IMR-90 (cell line): ENCODE results near the gene GRN. TPM values are rescaled to one million over a fixed set of nuclear protein-coding genes. Genes with fewer than 3 reads are reported as not detected.
"Not testable (repeated sequence)": the region's sequence is repeated elsewhere in the genome, so short reads cannot be mapped to it uniquely, and the experiment has no call there.

ENCODE experiments used
- ATAC-seq: fragments of 200-7000 bp; cut with Tn5 transposase; 2 replicates; pipeline ENCODE4 v1.9.1; 2020; ENCODE audit warnings: low read depth, mild to moderate bottlenecking, moderate library complexity
- BruUV-seq: library from RNA; stranded (reverse); fragments of 400-500 nt; replicated peaks from 2 replicates; lab custom pipeline; 2021; lab: Mats Ljungman, UMichigan
- CTCF ChIA-PET: fragments of 300-600 bp; formaldehyde crosslinking; extraction: SDS; loops from one replicate; lab custom pipeline; 2021; ENCODE audit warnings: antibody characterized with exemption; lab: Yijun Ruan, JAX
- POLR2A ChIA-PET: fragments of 300-600 bp; sonication (Branson Sonifier 250); formaldehyde crosslinking; loops from one replicate; lab custom pipeline; 2022; ENCODE audit warnings: antibody characterized with exemption; ENCODE audit not compliant: unreplicated experiment; lab: Charles Lee
- DNase-seq: peaks from one replicate; pipeline ENCODE4 v3.0.0; 2013
- H2AFZ ChIP-seq: replicated peaks from 2 replicates; pipeline ENCODE3; 2013; ENCODE audit warnings: low read length, mild to moderate bottlenecking; ENCODE audit not compliant: poor library complexity
- H2AK5ac ChIP-seq: 2 replicates; pipeline ENCODE4 v1.6.1; 2013; ENCODE audit warnings: low read depth, low read length, inconsistent platforms
- H2AK9ac ChIP-seq: replicated peaks from 2 replicates; pipeline ENCODE3; 2013; ENCODE audit warnings: mild to moderate bottlenecking, low read depth, low read length, moderate library complexity; ENCODE audit not compliant: poor library complexity
- H2BK120ac ChIP-seq: 2 replicates; pipeline ENCODE4 v1.6.1; 2013; ENCODE audit warnings: low read depth, low read length, inconsistent platforms
- H2BK15ac ChIP-seq: 3 replicates; pipeline ENCODE4 v1.6.1; 2013; ENCODE audit warnings: low read depth, low read length, inconsistent platforms
- H2BK20ac ChIP-seq: 2 replicates; pipeline ENCODE4 v1.6.1; 2013; ENCODE audit warnings: low read depth, mild to moderate bottlenecking, inconsistent platforms, low read length, moderate library complexity
- H2BK5ac ChIP-seq: 2 replicates; pipeline ENCODE4 v1.6.1; 2013; ENCODE audit warnings: mild to moderate bottlenecking, low read depth, low read length, inconsistent platforms; ENCODE audit not compliant: poor library complexity, severe bottlenecking
- H3K14ac ChIP-seq: replicated peaks from 2 replicates; pipeline ENCODE4 v1.6.1; 2013; ENCODE audit warnings: low read depth, low read length, inconsistent platforms
- H3K18ac ChIP-seq: 2 replicates; pipeline ENCODE4 v1.6.1; 2013; ENCODE audit warnings: low read depth, low read length, control low read depth
- H3K23ac ChIP-seq: 2 replicates; pipeline ENCODE4 v1.6.1; 2013; ENCODE audit warnings: low read depth, low read length, inconsistent platforms
- H3K27ac ChIP-seq: 2 replicates; pipeline ENCODE4 v1.5.1; 2013; ENCODE audit warnings: mild to moderate bottlenecking, control low read depth, low read length; ENCODE audit not compliant: insufficient read depth
- H3K27me3 ChIP-seq: 2 replicates; pipeline ENCODE4 v1.6.1; 2013; ENCODE audit warnings: low read length; ENCODE audit not compliant: control insufficient read depth, insufficient read depth
- H3K36me3 ChIP-seq: 2 replicates; pipeline ENCODE4 v1.6.1; 2013; ENCODE audit warnings: low read length, mixed read lengths; ENCODE audit not compliant: control insufficient read depth, insufficient read depth
- H3K4ac ChIP-seq: 2 replicates; pipeline ENCODE4 v1.6.1; 2013; ENCODE audit warnings: low read depth, low read length, inconsistent platforms
- H3K4me1 ChIP-seq: 2 replicates; pipeline ENCODE4 v1.6.1; 2013; ENCODE audit warnings: low read length, mixed read lengths; ENCODE audit not compliant: control insufficient read depth, insufficient read depth
- H3K4me2 ChIP-seq: 2 replicates; pipeline ENCODE4 v1.6.1; 2013; ENCODE audit warnings: low read depth, mild to moderate bottlenecking, control low read depth, low read length, moderate library complexity
- H3K4me3 ChIP-seq: 2 replicates; pipeline ENCODE4 v1.5.1; 2013; ENCODE audit warnings: low read depth, mild to moderate bottlenecking, control low read depth, low read length, moderate library complexity; ENCODE audit not compliant: insufficient read depth
- H3K56ac ChIP-seq: 2 replicates; pipeline ENCODE4 v1.6.1; 2013; ENCODE audit warnings: low read length, inconsistent platforms; ENCODE audit not compliant: insufficient read depth; ENCODE audit errors: extremely low read depth
- H3K79me1 ChIP-seq, 2 experiments: 2 replicates each; pipeline ENCODE4 v1.6.1; 2013; ENCODE audit warnings: low read length in 2 of 2, inconsistent platforms in 1 of 2, low read depth in 1 of 2
- H3K9ac ChIP-seq: 2 replicates; pipeline ENCODE4 v1.6.1; 2013; ENCODE audit warnings: low read depth, low read length, control low read depth
- H3K9me1 ChIP-seq: 2 replicates; pipeline ENCODE4 v1.6.1; 2013; ENCODE audit warnings: low read length, inconsistent platforms; ENCODE audit not compliant: insufficient read depth
- H3K9me3 ChIP-seq: 2 replicates; pipeline ENCODE4 v1.6.1; 2013; ENCODE audit warnings: low read length; ENCODE audit not compliant: control insufficient read depth, insufficient read depth
- H4K20me1 ChIP-seq: 2 replicates; pipeline ENCODE4 v1.6.1; 2013; ENCODE audit warnings: low read length, inconsistent platforms; ENCODE audit not compliant: insufficient read depth
- H4K5ac ChIP-seq: 2 replicates; pipeline ENCODE4 v1.6.1; 2013; ENCODE audit warnings: mild to moderate bottlenecking, low read depth, low read length, control low read depth
- H4K8ac ChIP-seq, 2 experiments: 2 replicates each; pipeline ENCODE4 v1.6.1; 2013; ENCODE audit warnings: low read depth in 2 of 2, low read length in 2 of 2, control low read depth in 1 of 2, inconsistent platforms in 1 of 2
- H4K91ac ChIP-seq: 2 replicates; pipeline ENCODE4 v1.6.1; 2013; ENCODE audit warnings: low read depth, low read length, inconsistent platforms; ENCODE audit not compliant: insufficient read depth
- CHD1 ChIP-seq: IDR thresholded peaks from 2 replicates; pipeline ENCODE4 v1.6.1; 2012; ENCODE audit warnings: low read depth, low read length, improper control_type of control experiment
- WGBS, 2 experiments: methylation state at CpG; one replicate each; pipeline versions ENCODE4 v1.1.5 to v1.1.7; 2013; ENCODE audit warnings: missing lambda C conversion rate in 2 of 2; ENCODE audit not compliant: insufficient read length in 1 of 2; ENCODE audit errors: extremely low coverage in 2 of 2; 5-methylcytosine and 5-hydroxymethylcytosine counted together
- dilution Hi-C: fragments of 300-500 bp; cut with HindIII; formaldehyde crosslinking; loops from one replicate; pipeline ENCODE4 v1.14.3; 2018; ENCODE audit warnings: low sequenced_read_pairs; ENCODE audit not compliant: unreplicated experiment
- in situ Hi-C: fragments of 300-500 bp; cut with MboI; formaldehyde crosslinking; loops from 3 replicates; pipeline ENCODE4 v1.14.3; 2019; ENCODE audit warnings: low sequenced_read_pairs, inconsistent platforms, mixed read lengths
- intact Hi-C: fragments of 100-400 bp; cut with micrococcal nuclease; formaldehyde crosslinking; loops from 2 replicates; pipeline ENCODE4 v1.10.0; 2022
- polyA plus RNA-seq, 3 experiments: library from polyadenylated mRNA; depleted of rRNA; stranded (reverse); fragments of >200 nt; gene quantifications; 2 replicates each; pipeline ENCODE4 v1.2.3, GENCODE V29; 2012; ENCODE audit warnings: low replicate concordance in 1 of 3
- total RNA-seq: library from RNA; depleted of rRNA; stranded (reverse); fragments of >200 nt; gene quantifications from 2 replicates; pipeline ENCODE4 v1.2.3, GENCODE V29; 2012

GRN gene
- total and polyA plus RNA-seq, 2 of the 4 experiments (the other 2 are of a cell fraction): 38.9 to 494 TPM

DNA sequence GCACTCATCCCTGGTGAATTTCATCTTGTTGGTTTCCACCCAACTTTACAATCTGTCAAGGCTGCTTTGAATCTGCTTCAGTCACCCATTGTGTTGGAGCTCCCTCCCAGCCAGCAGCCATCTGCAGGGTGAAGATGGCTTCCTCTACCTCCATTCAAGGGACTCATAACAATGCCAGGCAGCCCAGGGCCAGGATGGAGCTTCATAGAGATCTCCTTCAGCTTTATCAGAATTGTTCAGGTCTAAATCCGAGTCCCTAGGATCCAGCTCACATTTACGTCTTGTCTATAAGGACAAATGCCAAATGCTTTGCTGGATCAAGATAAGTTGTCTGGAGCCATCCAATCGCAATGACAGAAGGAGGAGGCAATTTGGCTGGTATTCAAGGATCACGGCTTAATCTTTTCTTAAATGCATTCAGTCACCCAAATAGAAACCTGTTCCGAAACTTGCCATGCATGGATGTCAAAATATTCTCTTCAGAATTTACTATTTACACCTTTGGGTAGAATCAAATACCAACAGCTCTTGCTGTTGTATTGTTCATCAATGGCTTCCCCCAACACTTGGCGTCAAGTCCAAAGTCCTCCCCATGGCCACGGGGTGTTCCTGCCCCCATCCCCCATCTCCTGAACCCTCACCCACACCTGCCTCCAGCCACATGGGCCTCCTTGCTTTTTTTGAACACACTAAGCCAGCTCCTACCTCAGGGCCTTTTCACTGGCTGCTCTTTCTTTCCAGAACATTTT lies 22.3 kb downstream of the GRN start:
- no peak overlapping the region for H2AFZ ChIP-seq
- DNase-seq: no peak
- no peak overlapping the region for H2BK5ac ChIP-seq
- ChIA-PET POLR2A (no interaction called here), CTCF (interaction anchor here (1.1 kb wide), 1 partner anchor 9 kb away, joined by 4 read pairs; no protein-coding TSS in a partner anchor)
- H3K9ac ChIP-seq: no peak overlapping the region
- dilution Hi-C loops: no loop called here
- BruUV-seq: no TSS peak
- no peaks in the 10 kb centered on the region for H4K20me1 ChIP-seq
- H3K36me3 ChIP-seq: no peaks in the 10 kb centered on the region
- H3K4me1 ChIP-seq: no peaks in the 10 kb centered on the region; the same call in 1 of the 2 replicates
- H3K56ac ChIP-seq: no peak overlapping the region
- no peaks in the 10 kb centered on the region for H3K9me3 ChIP-seq
- no peak overlapping the region for H3K18ac ChIP-seq
- H3K4me2 ChIP-seq: no peak overlapping the region
- H3K4me3 ChIP-seq: no peak overlapping the region
- intact Hi-C loops: no loop called here
- peaks cover 29% of the 10 kb centered on the region for H3K27me3 ChIP-seq
- whole genome bisulfite sequencing, 2 experiments: no CpG with 5 or more reads among the region's 7 CpGs
- H3K4ac ChIP-seq: no peak overlapping the region
- no peak overlapping the region for H3K27ac ChIP-seq
- H3K9me1 ChIP-seq: no peaks in the 10 kb centered on the region
- H2AK9ac ChIP-seq: no peak overlapping the region
- in situ Hi-C loops: no loop called here
- no peak overlapping the region for H2BK15ac ChIP-seq
- H3K14ac ChIP-seq: no peak overlapping the region
- H3K23ac ChIP-seq: no peak overlapping the region
- H4K8ac ChIP-seq: no peak overlapping the region
- H4K91ac ChIP-seq: no peak overlapping the region
- H3K79me1 ChIP-seq: peaks cover 0 to 10% of the 10 kb centered on the region in 2 experiments; a peak in 2 of 4 replicates
- no peak overlapping the region for H2AK5ac ChIP-seq
- no peak overlapping the region for H4K5ac ChIP-seq
- no peak overlapping the region for H2BK20ac ChIP-seq
- H2BK120ac ChIP-seq: no peak overlapping the region
- no peak for TF ChIP-seq CHD1
- no peak for ATAC-seq

DNA sequence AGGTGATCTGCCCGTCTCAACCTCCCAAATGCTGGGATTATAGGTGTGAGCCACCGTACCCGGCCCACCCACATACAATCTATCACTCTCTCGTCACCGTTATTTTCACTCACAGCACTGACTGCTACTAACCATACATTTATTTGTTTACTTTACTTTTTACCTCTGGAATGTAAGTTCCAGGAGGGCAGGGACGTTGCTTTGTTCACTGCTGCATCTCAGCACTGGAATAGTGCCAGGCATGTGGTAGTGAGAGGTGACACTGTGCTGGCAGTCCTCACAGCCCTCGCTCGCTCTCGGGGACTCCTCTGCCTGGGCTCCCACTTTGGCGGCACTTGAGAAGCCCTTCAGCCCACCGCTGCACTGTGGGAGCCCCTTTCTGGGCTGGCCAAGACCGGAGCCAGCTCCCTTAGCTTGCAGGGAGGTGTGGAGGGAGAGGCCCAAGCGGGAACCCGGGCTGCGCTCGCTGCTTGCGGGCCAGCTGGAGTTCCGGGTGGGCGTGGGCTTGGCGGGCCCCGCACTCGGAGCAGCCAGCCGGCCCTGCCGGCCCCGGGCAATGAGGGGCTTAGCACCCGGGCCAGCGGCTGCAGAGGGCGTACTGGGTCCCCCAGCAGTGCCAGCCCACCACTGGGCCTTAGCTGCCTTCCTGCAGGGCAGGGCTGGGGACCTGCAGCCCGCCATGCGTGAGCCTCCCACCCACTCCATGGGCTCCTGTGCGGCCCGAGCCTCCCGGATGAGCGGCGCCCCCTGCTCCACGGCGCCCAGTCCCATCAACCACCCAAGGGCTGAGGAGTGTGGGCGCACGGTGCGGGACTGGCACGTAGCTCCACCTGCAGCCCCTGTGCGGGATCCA lies 23.5 kb downstream of the GRN start:
- CTCF ChIA-PET, intact Hi-C loops, POLR2A ChIA-PET, H3K4ac ChIP-seq, dilution Hi-C loops, H3K36me3 ChIP-seq, ATAC-seq, H2AK9ac ChIP-seq, H3K18ac ChIP-seq, H3K23ac ChIP-seq, H3K14ac ChIP-seq, H2BK120ac ChIP-seq, H4K91ac ChIP-seq, H2AK5ac ChIP-seq, H3K4me3 ChIP-seq, H3K4me1 ChIP-seq, H4K8ac ChIP-seq, H3K9me3 ChIP-seq, H4K5ac ChIP-seq, H2BK5ac ChIP-seq, H4K20me1 ChIP-seq, BruUV-seq, in situ Hi-C loops, H3K56ac ChIP-seq, H3K79me1 ChIP-seq, H2BK15ac ChIP-seq, H3K4me2 ChIP-seq, H2AFZ ChIP-seq, H3K9ac ChIP-seq, H3K9me1 ChIP-seq, DNase-seq, H3K27ac ChIP-seq, H2BK20ac ChIP-seq: not testable (repeated sequence)
- 93 to 100% methylated on average over 2 to 13 of the region's 42 CpGs for WGBS, 2 experiments
- peaks cover 31% of the 10 kb centered on the region for H3K27me3 ChIP-seq
